MCF 10A (cell line): ENCODE results near the gene KCNK4. TPM values are rescaled to one million over a fixed set of nuclear protein-coding genes. Genes with fewer than 3 reads are reported as not detected.
A peak's percentile ranks its signal among the peaks of the same experiment; 100 is the strongest.

Experiments used
- BruUV-seq: library from RNA; stranded (reverse); fragments of 400-500 nt; replicated peaks from 2 replicates; lab custom pipeline; 2021; lab: Mats Ljungman, UMichigan
- CTCF ChIA-PET: fragments of 300-600 bp; sonication (Branson Sonifier 250); formaldehyde crosslinking; extraction: SDS; loops from one replicate; lab custom pipeline; 2021; ENCODE audit warnings: antibody characterized with exemption, inconsistent platforms; lab: Yijun Ruan, JAX
- POLR2A ChIA-PET: fragments of 300-600, 350-650 bp; sonication (Branson Sonifier 250); formaldehyde crosslinking; extraction: SDS; loops from one replicate; lab custom pipeline; 2020; ENCODE audit warnings: antibody characterized with exemption, inconsistent platforms; lab: Yijun Ruan, JAX
- DNase-seq: peaks from one replicate; pipeline ENCODE4 v3.0.0-alpha.2; 2018; ENCODE audit not compliant: unreplicated experiment
- H3K27ac Mint-ChIP-seq: one replicate; pipeline ENCODE4 v1.8.0; 2022; ENCODE audit warnings: mild to moderate bottlenecking, low read depth, mixed read lengths; ENCODE audit not compliant: unreplicated experiment
- H3K27me3 Mint-ChIP-seq: one replicate; pipeline ENCODE4 v1.8.0; 2022; ENCODE audit warnings: mixed read lengths; ENCODE audit not compliant: insufficient read depth, unreplicated experiment
- H3K36me3 Mint-ChIP-seq: one replicate; pipeline ENCODE4 v1.8.0; 2022; ENCODE audit warnings: mild to moderate bottlenecking, moderate library complexity, mixed read lengths; ENCODE audit not compliant: insufficient read depth, unreplicated experiment
- H3K4me1 Mint-ChIP-seq: one replicate; pipeline ENCODE4 v1.8.0; 2022; ENCODE audit warnings: mixed read lengths; ENCODE audit not compliant: insufficient read depth, unreplicated experiment
- H3K4me3 Mint-ChIP-seq: one replicate; pipeline ENCODE4 v1.8.0; 2022; ENCODE audit warnings: mild to moderate bottlenecking, moderate library complexity, mixed read lengths; ENCODE audit not compliant: unreplicated experiment
- H3K9me3 Mint-ChIP-seq: one replicate; pipeline ENCODE4 v1.8.0; 2022; ENCODE audit warnings: mixed read lengths; ENCODE audit not compliant: unreplicated experiment
- intact Hi-C: fragments of 100-400 bp; cut with micrococcal nuclease; formaldehyde crosslinking; loops from 2 replicates; pipeline ENCODE4 v1.14.1; 2022
- total RNA-seq: library from RNA; stranded (reverse); gene quantifications from 2 replicates; pipeline ENCODE4 v1.2.3, GENCODE V29; 2022
- TF ChIP-seq, protein P1 (sequence below): fragments of 200-600 bp; IDR thresholded peaks from one replicate; pipeline ENCODE4 v1.8.0; 2022; ENCODE audit warnings: antibody characterized with exemption, mild to moderate bottlenecking; ENCODE audit not compliant: unreplicated experiment

The KCNK4 gene
- total RNA-seq, 1 experiment from 2014 or later, result not detected

GRCh38 chr11:64269540-64270220, 21.4 kb upstream of the KCNK4 start:
- Mint-ChIP-seq H3K9me3 (no peaks in the 10 kb centered on the region), H3K4me3 (peak overlapping the region; percentile 96), H3K27ac (peak overlapping the region; percentile 96), H3K4me1 (peaks cover 23% of the 10 kb centered on the region), H3K27me3 (no peaks in the 10 kb centered on the region), H3K36me3 (peaks cover 49% of the 10 kb centered on the region)
- intact Hi-C loops, result loop anchor here (1.0 kb wide), 2 partner anchors 18 to 35 kb away; partner anchors contain the start of gene PLCB3
- TSS peak; percentile 52 for BruUV-seq
- DNase-seq, result peak; percentile 100
- POLR2A ChIA-PET, result interaction anchor here (0.6 to 7.6 kb wide), 31 partner anchors 7 to 1582 kb away, joined by 3 to 125 read pairs (median 6); partner anchors contain the start of genes BAD, CATSPERZ, ESRRA and FKBP2
- CTCF ChIA-PET, result interaction anchor here (0.6 to 6.4 kb wide), 8 partner anchors 14 to 1535 kb away, joined by 3 to 70 read pairs (median 4); partner anchors contain the start of gene PLCB3
- TF ChIP-seq, protein P1, sequence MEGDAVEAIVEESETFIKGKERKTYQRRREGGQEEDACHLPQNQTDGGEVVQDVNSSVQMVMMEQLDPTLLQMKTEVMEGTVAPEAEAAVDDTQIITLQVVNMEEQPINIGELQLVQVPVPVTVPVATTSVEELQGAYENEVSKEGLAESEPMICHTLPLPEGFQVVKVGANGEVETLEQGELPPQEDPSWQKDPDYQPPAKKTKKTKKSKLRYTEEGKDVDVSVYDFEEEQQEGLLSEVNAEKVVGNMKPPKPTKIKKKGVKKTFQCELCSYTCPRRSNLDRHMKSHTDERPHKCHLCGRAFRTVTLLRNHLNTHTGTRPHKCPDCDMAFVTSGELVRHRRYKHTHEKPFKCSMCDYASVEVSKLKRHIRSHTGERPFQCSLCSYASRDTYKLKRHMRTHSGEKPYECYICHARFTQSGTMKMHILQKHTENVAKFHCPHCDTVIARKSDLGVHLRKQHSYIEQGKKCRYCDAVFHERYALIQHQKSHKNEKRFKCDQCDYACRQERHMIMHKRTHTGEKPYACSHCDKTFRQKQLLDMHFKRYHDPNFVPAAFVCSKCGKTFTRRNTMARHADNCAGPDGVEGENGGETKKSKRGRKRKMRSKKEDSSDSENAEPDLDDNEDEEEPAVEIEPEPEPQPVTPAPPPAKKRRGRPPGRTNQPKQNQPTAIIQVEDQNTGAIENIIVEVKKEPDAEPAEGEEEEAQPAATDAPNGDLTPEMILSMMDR, result peak; percentile 1

DNA sequence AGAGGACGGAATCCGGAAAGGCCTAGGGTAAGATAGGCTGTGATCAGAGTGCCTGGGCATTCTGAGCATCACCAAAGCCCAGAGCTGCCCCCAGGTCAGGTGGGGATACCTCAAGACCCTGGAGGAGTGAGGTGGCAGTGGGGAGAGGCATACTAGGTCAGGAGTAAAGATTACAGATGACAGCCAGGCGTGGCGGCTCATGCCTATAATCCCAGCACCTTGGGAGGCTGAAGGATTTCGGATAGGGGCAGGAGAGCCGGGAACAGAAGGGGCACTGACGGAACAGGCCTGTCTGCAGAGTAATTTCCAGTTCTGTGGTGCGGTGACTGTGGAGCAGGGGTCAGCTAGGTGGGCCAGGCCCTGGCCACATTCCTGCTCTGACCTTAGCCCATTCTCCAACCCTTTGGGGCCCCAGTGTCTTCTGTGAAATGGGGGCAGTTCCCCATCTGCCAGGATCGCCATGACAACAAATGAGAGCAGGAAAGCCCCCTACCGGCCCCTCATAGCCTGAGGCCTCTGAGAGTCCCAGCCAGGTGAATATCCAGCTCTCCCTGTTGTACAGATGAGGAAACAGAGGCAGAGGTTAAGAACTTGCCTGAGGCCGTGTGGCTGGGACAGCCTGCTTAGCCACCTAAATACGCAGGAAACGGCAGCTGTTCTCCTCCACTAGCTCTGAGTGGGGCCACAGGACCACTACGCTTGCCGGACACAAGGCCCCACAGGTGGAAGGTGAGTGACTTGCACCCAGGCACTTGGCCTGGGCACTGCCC, 15.9 kb upstream of the KCNK4 start:
- no TSS peak for BruUV-seq
- H3K4me3 Mint-ChIP-seq, result no peak overlapping the region
- peak overlapping the region; percentile 79 for H3K27ac Mint-ChIP-seq
- H3K36me3 Mint-ChIP-seq, result peaks cover 35% of the 10 kb centered on the region
- no peaks in the 10 kb centered on the region for H3K9me3 Mint-ChIP-seq
- H3K4me1 Mint-ChIP-seq, result peaks cover 4% of the 10 kb centered on the region
- no peak for DNase-seq
- intact Hi-C loops, result no loop called here
- TF ChIP-seq, protein P1, result no peak
- H3K27me3 Mint-ChIP-seq, result no peaks in the 10 kb centered on the region
- POLR2A ChIA-PET, result interaction anchor here (0.6 to 3.0 kb wide), 9 partner anchors 11 to 1696 kb away, joined by 3 to 24 read pairs (median 4); partner anchors contain the start of genes GPR137 and PLCB3
- CTCF ChIA-PET, result interaction anchor here (0.6 to 4.5 kb wide), 3 partner anchors 17 to 81 kb away, joined by 3 to 37 read pairs (median 23); partner anchors contain the start of gene CATSPERZ

GRCh38 chr11:64275841-64276240, 15.3 kb upstream of the KCNK4 start:
- H3K27me3 Mint-ChIP-seq, result no peaks in the 10 kb centered on the region
- intact Hi-C loops, result no loop called here
- POLR2A ChIA-PET, result interaction anchor here (0.8 to 3.0 kb wide), 11 partner anchors 8 to 76 kb away, joined by 3 to 24 read pairs (median 5); partner anchors contain the start of genes GPR137 and PLCB3
- peaks cover 39% of the 10 kb centered on the region for H3K36me3 Mint-ChIP-seq
- H3K4me1 Mint-ChIP-seq, result peaks cover 4% of the 10 kb centered on the region
- no TSS peak for BruUV-seq
- no peak for DNase-seq
- H3K9me3 Mint-ChIP-seq, result no peaks in the 10 kb centered on the region
- TF ChIP-seq, protein P1, result no peak
- H3K27ac Mint-ChIP-seq, result peak overlapping the region; percentile 79
- H3K4me3 Mint-ChIP-seq, result no peak overlapping the region
- CTCF ChIA-PET, result interaction anchor here (0.6 to 4.5 kb wide), 4 partner anchors 16 to 80 kb away, joined by 3 to 37 read pairs (median 14); partner anchors contain the start of gene CATSPERZ
